K562 (cell line): Measurements from ENCODE around the gene HNRNPF. TPM values are rescaled to one million over a fixed set of nuclear protein-coding genes. Genes with fewer than 3 reads are reported as not detected.
A peak's percentile ranks its signal among the peaks of the same experiment; 100 is the strongest.

Experiments
- ARNT ChIP-seq, 2 experiments: fragments of 450-650 bp; IDR thresholded peaks; 2 replicates each; pipeline ENCODE4 v1.6.1; 2016; ENCODE audit warnings: mild to moderate bottlenecking in 1 of 2
- DPF2 ChIP-seq: fragments of 450-650 bp; IDR thresholded peaks from 2 replicates; pipeline ENCODE4 v1.6.1; 2016
- MXD1 ChIP-seq: fragments of 250-450 bp; sonication (Bioruptor Pico); IDR thresholded peaks from 2 replicates; pipeline ENCODE4 v1.8.0; 2021; ENCODE audit warnings: borderline replicate concordance, mild to moderate bottlenecking, moderate library complexity; ENCODE audit not compliant: poor library complexity, severe bottlenecking
- PHF20 ChIP-seq: fragments of 450-650 bp; IDR thresholded peaks from 2 replicates; pipeline ENCODE4 v1.6.1; 2018; ENCODE audit not compliant: partially characterized antibody
- RFX1 ChIP-seq: fragments of 450-650 bp; IDR thresholded peaks from 2 replicates; pipeline ENCODE4 v1.6.1; 2016; ENCODE audit warnings: mild to moderate bottlenecking, moderate library complexity
- TAF7 ChIP-seq: fragments of 450-650 bp; IDR thresholded peaks from 2 replicates; pipeline ENCODE4 v1.6.1; 2016; ENCODE audit warnings: missing genetic modification characterization, missing compliant biosample characterization
- TRIM28 ChIP-seq: fragments of 450-650 bp; IDR thresholded peaks from 2 replicates; pipeline ENCODE4 v1.6.1; 2017
- ZBTB2 ChIP-seq: fragments of 450-650 bp; IDR thresholded peaks from 2 replicates; pipeline ENCODE4 v1.6.1; 2016; ENCODE audit warnings: antibody characterized with exemption
- ZBTB8A ChIP-seq: fragments of 450-650 bp; IDR thresholded peaks from 2 replicates; pipeline ENCODE4 v1.6.1; 2018; ENCODE audit warnings: mild to moderate bottlenecking, moderate library complexity; ENCODE audit not compliant: partially characterized antibody
- ZNF121 ChIP-seq: sonication (generic); formaldehyde crosslinking; conservative IDR thresholded peaks from 2 replicates; pipeline ENCODE4 v1.8.0; 2022; ENCODE audit warnings: missing genetic modification reagents
- ZNF175 ChIP-seq: fragments of 200-800 bp; sonication (Bioruptor generic); IDR thresholded peaks from 2 replicates; pipeline ENCODE4 v1.6.1; 2016; ENCODE audit warnings: low read depth, mild to moderate bottlenecking, missing genetic modification characterization, missing compliant biosample characterization
- ZNF232 ChIP-seq: sonication (generic); formaldehyde crosslinking; IDR thresholded peaks from 2 replicates; pipeline ENCODE4 v1.8.0; 2022; ENCODE audit warnings: mild to moderate bottlenecking, missing genetic modification reagents
- ZNF561 ChIP-seq: fragments of 450-650 bp; formaldehyde crosslinking; conservative IDR thresholded peaks from 2 replicates; pipeline ENCODE4 v1.4.0; 2020; ENCODE audit warnings: mild to moderate bottlenecking, moderate library complexity
- polyA plus RNA-seq, 8 experiments: library from polyadenylated mRNA; depleted of rRNA in 4 of 8; stranded (reverse) in 5 of 8; unstranded in 3 of 8; fragments of >200 nt; fragmentation: Nextera tagmentation in 2 of 8; fragmentation: Illumina TruSeq in 1 of 8; extraction: Ambion mirVana in 2 of 8; extraction: Trizol in 1 of 8; gene quantifications; 2 replicates each; pipeline versions ENCODE4 v1.2.1 to v1.2.3, GENCODE V29; 2011 to 2014; ENCODE audit warnings: inconsistent platforms in 1 of 8, missing spikeins in 1 of 8
- total RNA-seq, 7 experiments: library from RNA; depleted of rRNA in 6 of 7; stranded (reverse); fragments of >200 nt in 6 of 7; fragmentation: Illumina TruSeq in 2 of 7; extraction: Trizol in 2 of 7; gene quantifications; 2 replicates each; pipeline versions ENCODE4 v1.2.1 to v1.2.3, GENCODE V29; 2011 to 2021; ENCODE audit warnings: low replicate concordance in 1 of 7
- TF ChIP-seq, protein P1 (sequence below): fragments of 450-650 bp; IDR thresholded peaks from 2 replicates; pipeline ENCODE4 v1.6.1; 2017; ENCODE audit warnings: antibody characterized with exemption

The HNRNPF gene
- total and polyA plus RNA-seq, 9 of the 15 experiments (the other 6 are each of a cell fraction or from before 2014, with no cell fraction given) = 192 to 489 (median 416) TPM

DNA sequence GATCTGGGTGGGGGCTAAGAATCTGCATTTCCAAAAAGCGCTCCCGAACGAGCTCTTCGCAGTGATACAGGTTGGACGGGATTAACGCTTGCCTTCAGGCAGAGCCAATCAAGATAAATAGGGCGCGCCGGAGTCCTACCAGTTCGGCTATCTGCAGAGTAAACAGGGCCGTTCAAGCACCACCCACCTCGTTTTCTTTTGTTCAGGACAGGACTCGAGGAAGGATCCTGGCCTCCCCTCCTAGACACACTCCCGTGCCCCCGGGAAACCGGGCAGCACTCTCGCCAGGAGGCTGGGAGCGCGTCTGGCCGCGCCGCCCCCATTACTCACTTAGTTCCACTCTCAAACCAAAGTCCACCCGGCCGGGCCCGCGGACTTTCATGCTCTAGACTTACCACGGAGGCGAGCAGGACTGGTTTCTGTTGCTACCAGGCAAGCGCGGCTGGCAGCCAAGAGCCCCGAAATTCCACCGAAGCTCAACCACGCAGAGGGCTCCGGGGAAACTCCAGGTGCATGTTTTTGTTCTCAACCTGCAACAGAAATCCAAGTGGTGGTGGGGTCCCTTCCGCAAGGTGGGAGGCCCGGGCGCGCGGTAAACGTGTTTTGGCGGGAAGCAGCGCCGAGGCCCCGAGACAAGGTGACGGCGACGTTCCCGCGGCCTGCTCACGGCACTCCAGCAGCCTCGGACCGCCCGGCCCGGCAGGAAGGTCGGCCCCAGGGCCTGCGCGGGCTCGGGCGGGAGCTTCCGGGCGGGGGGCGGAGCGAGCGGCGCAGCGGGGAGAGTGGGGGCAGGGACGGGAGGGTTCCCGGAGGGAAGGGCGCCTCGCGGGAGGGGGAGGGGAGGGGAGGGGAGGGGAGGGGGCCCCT is 12.7 kb downstream of the HNRNPF start (continued):
- TF ChIP-seq ZBTB2 (peak; percentile 23; the same call in 1 of the 2 replicates), ZNF175 (CRISPR knock-in tag) (peak; percentile 19; the same call in 1 of the 2 replicates), RFX1 (no peak), ZBTB8A (no peak), ARNT (IDR thresholded peaks at IDR 0.05) (0 out of 4 replicates have a peak, but pooled peaks of 1 of the 2 experiments have one; percentile 8), MXD1 (CRISPR knock-in tag) (no peak), PHF20 (peak; percentile 11), ZNF561 (CRISPR knock-in tag) (no peak), DPF2 (no peak), ZNF232 (peak; percentile 73; the same call in 1 of the 2 replicates), TRIM28 (peak; percentile 70), ZNF121 (CRISPR knock-in tag) (0 out of 2 replicates have a peak, but pooled peaks have one; percentile 5), TAF7 (tag) (peak; percentile 6; the same call in 1 of the 2 replicates)
- TF ChIP-seq, protein P1, sequence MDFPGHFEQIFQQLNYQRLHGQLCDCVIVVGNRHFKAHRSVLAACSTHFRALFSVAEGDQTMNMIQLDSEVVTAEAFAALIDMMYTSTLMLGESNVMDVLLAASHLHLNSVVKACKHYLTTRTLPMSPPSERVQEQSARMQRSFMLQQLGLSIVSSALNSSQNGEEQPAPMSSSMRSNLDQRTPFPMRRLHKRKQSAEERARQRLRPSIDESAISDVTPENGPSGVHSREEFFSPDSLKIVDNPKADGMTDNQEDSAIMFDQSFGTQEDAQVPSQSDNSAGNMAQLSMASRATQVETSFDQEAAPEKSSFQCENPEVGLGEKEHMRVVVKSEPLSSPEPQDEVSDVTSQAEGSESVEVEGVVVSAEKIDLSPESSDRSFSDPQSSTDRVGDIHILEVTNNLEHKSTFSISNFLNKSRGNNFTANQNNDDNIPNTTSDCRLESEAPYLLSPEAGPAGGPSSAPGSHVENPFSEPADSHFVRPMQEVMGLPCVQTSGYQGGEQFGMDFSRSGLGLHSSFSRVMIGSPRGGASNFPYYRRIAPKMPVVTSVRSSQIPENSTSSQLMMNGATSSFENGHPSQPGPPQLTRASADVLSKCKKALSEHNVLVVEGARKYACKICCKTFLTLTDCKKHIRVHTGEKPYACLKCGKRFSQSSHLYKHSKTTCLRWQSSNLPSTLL = no peak
